PFSK-1 (cell line): ENCODE results near the gene FRMPD4.

Experiments
- FOXP2 ChIP-seq: optimal IDR thresholded peaks from 2 replicates; pipeline ENCODE3; 2011; ENCODE audit warnings: borderline replicate concordance, control low read depth, inconsistent platforms; ENCODE audit not compliant: insufficient read depth; ENCODE audit errors: extremely low read length, extremely low read depth
- POLR2AphosphoS5 ChIP-seq: IDR thresholded peaks from 2 replicates; pipeline ENCODE4 v1.6.1; 2012; ENCODE audit warnings: low read depth, mild to moderate bottlenecking, control low read depth, low read length, moderate library complexity
- SIN3A ChIP-seq: IDR thresholded peaks from 2 replicates; pipeline ENCODE4 v1.6.1; 2012; ENCODE audit warnings: mild to moderate bottlenecking, low read length, moderate library complexity, borderline replicate concordance; ENCODE audit not compliant: insufficient read depth
- TAF1 ChIP-seq: IDR thresholded peaks from 2 replicates; pipeline ENCODE4 v1.6.1; 2012; ENCODE audit warnings: low read length, control low read depth, borderline replicate concordance; ENCODE audit not compliant: insufficient read depth
- TF ChIP-seq, protein P1 (sequence below), 2 experiments: IDR thresholded peaks; 2 replicates each; pipeline versions ENCODE4 v1.6.1 to v1.8.0; 2011 to 2012; ENCODE audit warnings: low read depth in 2 of 2, low read length in 2 of 2, control low read depth in 1 of 2, inconsistent platforms in 1 of 2, mild to moderate bottlenecking in 1 of 2, moderate library complexity in 1 of 2; ENCODE audit not compliant: insufficient read depth in 1 of 2

FRMPD4 gene

GRCh38 chrX:12225107-12225506 is 86.8 kb downstream of the FRMPD4 start:
- TF ChIP-seq, protein P1, sequence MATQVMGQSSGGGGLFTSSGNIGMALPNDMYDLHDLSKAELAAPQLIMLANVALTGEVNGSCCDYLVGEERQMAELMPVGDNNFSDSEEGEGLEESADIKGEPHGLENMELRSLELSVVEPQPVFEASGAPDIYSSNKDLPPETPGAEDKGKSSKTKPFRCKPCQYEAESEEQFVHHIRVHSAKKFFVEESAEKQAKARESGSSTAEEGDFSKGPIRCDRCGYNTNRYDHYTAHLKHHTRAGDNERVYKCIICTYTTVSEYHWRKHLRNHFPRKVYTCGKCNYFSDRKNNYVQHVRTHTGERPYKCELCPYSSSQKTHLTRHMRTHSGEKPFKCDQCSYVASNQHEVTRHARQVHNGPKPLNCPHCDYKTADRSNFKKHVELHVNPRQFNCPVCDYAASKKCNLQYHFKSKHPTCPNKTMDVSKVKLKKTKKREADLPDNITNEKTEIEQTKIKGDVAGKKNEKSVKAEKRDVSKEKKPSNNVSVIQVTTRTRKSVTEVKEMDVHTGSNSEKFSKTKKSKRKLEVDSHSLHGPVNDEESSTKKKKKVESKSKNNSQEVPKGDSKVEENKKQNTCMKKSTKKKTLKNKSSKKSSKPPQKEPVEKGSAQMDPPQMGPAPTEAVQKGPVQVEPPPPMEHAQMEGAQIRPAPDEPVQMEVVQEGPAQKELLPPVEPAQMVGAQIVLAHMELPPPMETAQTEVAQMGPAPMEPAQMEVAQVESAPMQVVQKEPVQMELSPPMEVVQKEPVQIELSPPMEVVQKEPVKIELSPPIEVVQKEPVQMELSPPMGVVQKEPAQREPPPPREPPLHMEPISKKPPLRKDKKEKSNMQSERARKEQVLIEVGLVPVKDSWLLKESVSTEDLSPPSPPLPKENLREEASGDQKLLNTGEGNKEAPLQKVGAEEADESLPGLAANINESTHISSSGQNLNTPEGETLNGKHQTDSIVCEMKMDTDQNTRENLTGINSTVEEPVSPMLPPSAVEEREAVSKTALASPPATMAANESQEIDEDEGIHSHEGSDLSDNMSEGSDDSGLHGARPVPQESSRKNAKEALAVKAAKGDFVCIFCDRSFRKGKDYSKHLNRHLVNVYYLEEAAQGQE (IDR thresholded peaks at IDR 0.05; ENCODE audit: insufficient read depth in 1 of 2, low read depth in 2 of 2, low read length in 2 of 2), result no peak
- TF ChIP-seq FOXP2, result no peak
- TF ChIP-seq TAF1, result no peak
- no peak for TF ChIP-seq SIN3A
- no peak for TF ChIP-seq POLR2AphosphoS5

DNA sequence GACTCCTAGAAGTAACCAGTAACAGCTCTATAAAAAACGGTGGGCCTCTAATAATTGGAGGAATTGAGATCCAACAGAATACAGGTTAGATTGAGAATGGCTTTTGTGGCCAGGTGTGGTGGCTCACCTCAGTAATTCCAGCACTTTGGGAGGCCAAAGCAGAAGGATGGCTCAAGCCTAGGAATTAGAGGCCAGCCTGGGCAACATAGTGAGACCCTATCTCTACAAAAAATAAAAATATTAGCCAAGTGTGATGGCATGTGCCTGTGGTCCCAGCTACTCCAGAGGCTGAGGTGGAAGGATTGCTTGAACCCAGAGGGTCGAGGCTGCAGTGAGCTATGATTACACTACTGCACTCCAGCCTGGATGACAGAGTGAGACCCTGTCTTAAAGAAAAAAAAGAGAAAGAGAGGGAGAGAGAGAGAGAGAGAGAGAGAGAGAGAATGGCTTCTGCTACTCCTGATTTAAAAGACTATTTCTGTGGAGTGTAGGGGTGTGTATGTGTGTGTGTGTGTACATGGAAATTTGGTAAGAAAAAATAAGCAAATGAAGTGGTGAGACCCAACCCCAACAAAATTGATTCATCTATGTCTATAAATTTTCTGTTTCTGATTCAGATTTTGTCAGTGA is 89.3 kb downstream of the FRMPD4 start:
- TF ChIP-seq, protein P1 (IDR thresholded peaks at IDR 0.05; ENCODE audit: insufficient read depth in 1 of 2, low read depth in 2 of 2, low read length in 2 of 2), result no peak
- no peak for TF ChIP-seq SIN3A
- no peak for TF ChIP-seq POLR2AphosphoS5
- TF ChIP-seq TAF1, result no peak
- TF ChIP-seq FOXP2, result no peak

DNA sequence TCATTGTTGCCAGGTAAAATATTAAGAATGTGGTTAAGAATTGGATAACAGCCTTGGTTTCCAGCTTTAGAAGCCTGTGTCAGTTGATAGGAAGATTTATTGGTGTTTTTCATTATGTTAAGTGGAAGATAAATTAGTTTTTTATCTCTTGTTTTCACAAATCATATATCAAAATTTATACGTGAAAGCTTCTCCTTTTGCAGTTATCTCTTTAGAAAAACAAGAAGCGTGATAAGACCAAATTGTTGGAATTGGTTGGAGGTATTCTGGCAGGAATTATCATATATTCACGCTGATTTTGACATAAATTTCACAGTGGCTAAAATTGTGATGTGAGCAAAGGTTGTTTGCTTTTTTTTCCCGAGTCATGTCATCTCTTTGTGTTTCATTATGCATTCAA is 90.6 kb downstream of the FRMPD4 start:
- TF ChIP-seq TAF1 (no peak), SIN3A (no peak), POLR2AphosphoS5 (no peak), FOXP2 (no peak)
- TF ChIP-seq, protein P1 (IDR thresholded peaks at IDR 0.05; ENCODE audit: insufficient read depth in 1 of 2, low read depth in 2 of 2, low read length in 2 of 2), result no peak

DNA sequence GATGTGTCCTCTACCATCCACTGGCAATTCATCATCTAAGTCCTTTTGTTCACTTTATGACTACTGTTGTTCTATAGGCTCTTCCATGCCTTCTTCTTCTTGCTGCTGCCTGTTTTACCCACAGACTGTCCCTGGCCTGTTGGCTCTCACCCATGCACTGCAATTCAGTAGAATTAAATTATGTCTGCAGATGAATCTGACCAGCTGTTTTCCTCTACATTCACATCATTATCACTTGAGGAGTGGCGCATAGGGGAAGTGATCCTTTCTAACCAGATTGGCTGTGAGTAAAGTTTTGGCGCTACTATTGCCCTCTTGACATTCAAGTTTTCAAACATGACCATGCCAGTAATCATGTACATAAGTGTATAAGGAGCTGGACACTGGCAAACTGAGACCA is 91.7 kb downstream of the FRMPD4 start:
- TF ChIP-seq POLR2AphosphoS5 (no peak), SIN3A (no peak), FOXP2 (no peak), TAF1 (no peak)
- TF ChIP-seq, protein P1 (IDR thresholded peaks at IDR 0.05; ENCODE audit: insufficient read depth in 1 of 2, low read depth in 2 of 2, low read length in 2 of 2), result no peak

- no peak for TF ChIP-seq TAF1
- TF ChIP-seq, protein P1 (IDR thresholded peaks at IDR 0.05; ENCODE audit: insufficient read depth in 1 of 2, low read depth in 2 of 2, low read length in 2 of 2), result no peak
Measured at GRCh38 chrX:12234534-12235329, 96.5 kb downstream of the FRMPD4 start.
